Kidney (tissue), 14 donors: Measurements from ENCODE around the gene NEK6. TPM values are rescaled to one million over a fixed set of nuclear protein-coding genes. Genes with fewer than 3 reads are reported as not detected.

ENCODE experiments used
- DNase-seq, 5 donors: peaks; one replicate each; pipeline ENCODE4 v3.0.0-alpha.2; 2013 to 2020
- FAIRE-seq: peaks from 2 replicates; lab custom pipeline; 2012; peaks lifted over from hg19 to GRCh38; lab: Jason Lieb, UNC
- H3K27ac ChIP-seq, 2 donors: one replicate each; pipeline ENCODE4 v1.7.0; 2013; ENCODE audit warnings: low read depth in 2 of 2, low read length in 2 of 2, inconsistent platforms in 1 of 2
- H3K27me3 ChIP-seq: one replicate; pipeline ENCODE4 v1.7.1; 2013; ENCODE audit warnings: low read length, inconsistent platforms; ENCODE audit not compliant: control insufficient read depth, insufficient read depth
- H3K36me3 ChIP-seq, 3 donors: one replicate each; pipeline versions ENCODE4 v1.7.0 to v1.7.1; 2013; ENCODE audit warnings: low read length in 3 of 3, control low read depth in 1 of 3, inconsistent platforms in 1 of 3; ENCODE audit not compliant: insufficient read depth in 3 of 3, control insufficient read depth in 2 of 3
- H3K4me1 ChIP-seq, 3 donors: one replicate each; pipeline versions ENCODE4 v1.7.0 to v1.7.1; 2013; ENCODE audit warnings: low read length in 3 of 3, inconsistent platforms in 1 of 3, low read depth in 1 of 3; ENCODE audit not compliant: control insufficient read depth in 2 of 3, insufficient read depth in 2 of 3
- H3K4me3 ChIP-seq, 3 donors: one replicate each; pipeline versions ENCODE4 v1.7.0 to v1.8.1; 2013; ENCODE audit warnings: low read length in 3 of 3, control low read depth in 1 of 3, inconsistent platforms in 1 of 3
- H3K9ac ChIP-seq, 3 donors: one replicate each; pipeline versions ENCODE4 v1.7.0 to v1.7.1; 2013; ENCODE audit warnings: low read length in 3 of 3, control low read depth in 1 of 3, inconsistent platforms in 1 of 3
- H3K9me3 ChIP-seq, 3 donors: one replicate each; pipeline versions ENCODE4 v1.7.0 to v1.7.1; 2013; ENCODE audit warnings: low read length in 3 of 3, control low read depth in 1 of 3, inconsistent platforms in 1 of 3; ENCODE audit not compliant: control insufficient read depth in 2 of 3, insufficient read depth in 1 of 3
- intact Hi-C: fragments of 100-400 bp; cut with DNase I; formaldehyde crosslinking; loops from one replicate; pipeline ENCODE4 v1.11.1; 2022
- polyA plus RNA-seq: library from polyadenylated mRNA; stranded (reverse); fragments of 350-450 nt; fragmentation: Illumina TruSeq; extraction: RNeasy Lipid Tissue Mini Kit (QIAGEN cat#74804); gene quantifications from one replicate; pipeline ENCODE4 v1.2.3, GENCODE V29; 2014; ENCODE audit warnings: low read depth, low replicate concordance; ENCODE audit not compliant: insufficient read depth
- total RNA-seq: library from RNA; stranded (reverse); fragmentation: NEBNext Ultra II Directional; extraction: Animal tissue kit (Norgen Biotek cat#: 25700); gene quantifications from one replicate; pipeline ENCODE4 v1.2.1, GENCODE V29; 2021
- TF ChIP-seq, protein P1 (sequence below): IDR thresholded peaks from 3 replicates; pipeline ENCODE4 v1.5.1; 2012; ENCODE audit warnings: mild to moderate bottlenecking, moderate library complexity, borderline replicate concordance; ENCODE audit not compliant: insufficient read depth; ENCODE audit errors: extremely low read depth
- donor health status: control.
- donor health status: control.
- donor health status: control.
- donor health status: control.
- donor health status: control.
- donor health status: DM: yes; HTN: yes; CAD: no.
- donor health status: Normal renal cell carcinoma (clear cell type).

The NEK6 gene
- total and polyA plus RNA-seq, 2 donors from 2014 or later = 14.9 to 82.1 TPM

DNA sequence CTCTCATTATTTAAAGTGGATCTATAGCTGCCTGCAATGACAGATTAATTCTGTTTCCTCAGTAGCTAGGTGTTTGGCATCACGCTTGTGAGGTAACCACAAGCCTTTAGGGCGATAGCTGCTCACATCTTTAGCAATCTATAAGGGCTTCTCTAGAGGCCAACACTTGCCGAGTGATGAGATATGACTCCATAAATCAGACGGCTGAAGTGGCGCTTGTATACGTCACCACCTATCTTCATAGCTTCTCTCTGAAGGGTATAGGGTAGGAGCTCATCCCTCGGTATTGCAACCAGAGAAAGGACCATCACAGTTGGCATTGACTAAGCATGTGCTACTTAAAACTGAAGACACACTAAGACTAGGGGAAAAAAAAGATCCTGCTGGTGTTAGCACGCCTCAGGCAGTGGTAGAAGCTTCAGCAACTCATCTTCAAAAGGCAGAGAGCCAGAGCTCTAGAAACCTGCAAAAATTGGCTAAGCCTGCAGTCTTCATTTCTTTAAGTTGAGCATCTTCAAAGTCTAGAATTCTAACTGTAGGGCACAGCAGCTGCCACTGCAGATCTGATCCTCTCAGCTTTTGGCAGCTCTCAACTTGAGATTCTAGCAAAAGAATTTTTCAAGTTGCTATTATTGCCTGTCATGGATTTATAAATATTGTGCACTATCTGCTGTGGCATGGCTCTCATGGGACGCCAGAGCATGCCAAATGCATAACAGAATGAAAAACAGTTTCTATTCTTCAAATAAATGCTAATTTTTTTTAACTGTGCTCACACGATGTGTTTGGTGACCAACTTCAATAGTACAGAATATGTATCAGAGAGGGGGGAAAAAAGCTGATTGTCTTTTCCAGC lies 120.0 kb downstream of the NEK6 start:
- intact Hi-C loops = no loop called here
- Histone ChIP-seq H3K27ac (no peak overlapping the region), H3K9me3 (peaks cover 0 to 5% (median 0%) of the 10 kb centered on the region in 3 donors), H3K9ac (no peak overlapping the region), H3K4me1 (no peaks in the 10 kb centered on the region), H3K36me3 (peaks cover 0 to under 1% (median 0%) of the 10 kb centered on the region in 3 donors), H3K4me3 (no peak overlapping the region), H3K27me3 (no peaks in the 10 kb centered on the region)
- FAIRE-seq (no peak), DNase-seq (no peak)
- TF ChIP-seq, protein P1, sequence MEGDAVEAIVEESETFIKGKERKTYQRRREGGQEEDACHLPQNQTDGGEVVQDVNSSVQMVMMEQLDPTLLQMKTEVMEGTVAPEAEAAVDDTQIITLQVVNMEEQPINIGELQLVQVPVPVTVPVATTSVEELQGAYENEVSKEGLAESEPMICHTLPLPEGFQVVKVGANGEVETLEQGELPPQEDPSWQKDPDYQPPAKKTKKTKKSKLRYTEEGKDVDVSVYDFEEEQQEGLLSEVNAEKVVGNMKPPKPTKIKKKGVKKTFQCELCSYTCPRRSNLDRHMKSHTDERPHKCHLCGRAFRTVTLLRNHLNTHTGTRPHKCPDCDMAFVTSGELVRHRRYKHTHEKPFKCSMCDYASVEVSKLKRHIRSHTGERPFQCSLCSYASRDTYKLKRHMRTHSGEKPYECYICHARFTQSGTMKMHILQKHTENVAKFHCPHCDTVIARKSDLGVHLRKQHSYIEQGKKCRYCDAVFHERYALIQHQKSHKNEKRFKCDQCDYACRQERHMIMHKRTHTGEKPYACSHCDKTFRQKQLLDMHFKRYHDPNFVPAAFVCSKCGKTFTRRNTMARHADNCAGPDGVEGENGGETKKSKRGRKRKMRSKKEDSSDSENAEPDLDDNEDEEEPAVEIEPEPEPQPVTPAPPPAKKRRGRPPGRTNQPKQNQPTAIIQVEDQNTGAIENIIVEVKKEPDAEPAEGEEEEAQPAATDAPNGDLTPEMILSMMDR = no peak

DNA sequence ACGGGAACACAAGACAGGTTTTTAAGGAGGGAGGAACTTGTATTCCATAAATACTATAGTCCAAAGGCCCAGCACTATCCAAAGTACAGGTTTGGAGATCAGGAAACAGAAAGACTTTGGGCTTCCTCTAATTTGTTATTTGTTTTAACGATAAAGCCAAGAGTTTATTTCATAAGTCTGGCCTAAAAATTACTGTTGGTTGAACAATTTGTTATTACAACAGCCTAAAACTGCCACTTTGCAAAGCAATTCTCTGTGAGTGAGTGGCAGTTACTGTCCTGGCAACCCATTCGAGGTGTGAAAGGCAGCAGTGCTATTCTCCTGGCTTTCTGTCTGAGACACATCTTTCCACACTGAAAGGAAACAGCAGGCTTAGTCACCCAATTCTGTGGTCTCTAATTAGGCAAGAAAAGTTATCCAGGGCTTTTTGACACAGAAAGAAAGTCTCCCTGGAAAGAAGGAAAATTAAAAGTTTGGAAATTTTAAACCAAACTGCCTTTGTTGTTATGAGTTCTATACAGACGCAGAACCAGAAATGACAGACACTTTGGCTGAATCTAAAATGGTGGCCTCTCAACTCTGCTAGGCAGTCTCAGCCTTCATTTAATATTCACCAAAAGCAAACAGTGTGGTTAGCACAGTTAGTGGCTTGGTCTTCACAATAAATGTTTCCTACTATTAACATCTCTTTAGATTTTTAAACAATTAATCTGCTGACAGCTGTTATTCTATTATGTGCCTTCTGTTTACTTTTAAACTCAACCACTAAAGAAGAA lies 123.6 kb downstream of the NEK6 start:
- DNase-seq (no peak), FAIRE-seq (no peak)
- H3K4me1 ChIP-seq = peaks cover 0 to 2% (median 1%) of the 10 kb centered on the region in 3 donors
- peaks cover 0 to 15% (median 4%) of the 10 kb centered on the region in 3 donors for H3K36me3 ChIP-seq
- no peaks in the 10 kb centered on the region for H3K27me3 ChIP-seq
- no peak overlapping the region for H3K4me3 ChIP-seq
- H3K27ac ChIP-seq = no peak overlapping the region
- TF ChIP-seq, protein P1 = no peak
- intact Hi-C loops = no loop called here
- H3K9ac ChIP-seq = no peak overlapping the region
- no peaks in the 10 kb centered on the region for H3K9me3 ChIP-seq

DNA sequence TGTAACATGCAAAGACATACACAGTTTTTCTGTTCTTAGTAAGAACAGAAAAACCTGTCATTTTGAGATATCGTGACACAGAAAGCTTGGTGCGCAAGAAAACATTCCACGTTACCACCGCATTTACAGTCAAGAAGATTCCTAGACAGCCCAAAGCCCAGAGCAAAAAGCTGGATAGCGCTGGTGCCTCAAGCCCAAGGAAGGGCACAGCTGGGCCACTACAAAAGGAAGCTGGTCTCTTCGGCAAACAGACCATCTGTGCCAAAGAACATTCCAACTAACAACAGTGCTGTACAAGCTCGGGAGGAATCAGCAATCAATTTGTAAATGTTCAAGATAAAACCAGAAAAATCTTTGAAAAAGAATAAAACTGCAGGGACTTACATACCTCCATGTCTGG lies 126.5 kb downstream of the NEK6 start:
- Histone ChIP-seq H3K9ac (no peak overlapping the region), H3K4me1 (peaks cover 0 to 24% (median 12%) of the 10 kb centered on the region in 3 donors), H3K4me3 (no peak overlapping the region), H3K9me3 (no peaks in the 10 kb centered on the region), H3K27me3 (no peaks in the 10 kb centered on the region), H3K36me3 (peaks cover 0 to 15% (median 4%) of the 10 kb centered on the region in 3 donors), H3K27ac (no peak overlapping the region)
- FAIRE-seq (no peak), DNase-seq (no peak)
- intact Hi-C loops = no loop called here
- TF ChIP-seq, protein P1 = no peak
